ENCODE measurements around the gene C1orf50.

GRCh38 chr1:42737986-42738677 lies 28.9 kb upstream of the C1orf50 start:
- TF ChIP-seq EZH2 (IDR thresholded peaks at IDR 0.05; ENCODE audit: insufficient read depth, poor library complexity, severe bottlenecking) (no peak), EZH2phosphoT487 (IDR thresholded peaks at IDR 0.05; ENCODE audit: insufficient read depth, low read depth) (no peak)
